Middle frontal gyrus (tissue), 1 donor: ENCODE measurements around the gene EXOC4.
"Not testable (repeated sequence)": the region's sequence is repeated elsewhere in the genome, so short reads cannot be mapped to it uniquely, and the experiment has no call there.

ENCODE experiments used
- DNase-seq: peaks from one replicate; pipeline ENCODE4 v3.0.0-alpha.2; 2015; ENCODE audit warnings: low spot score; ENCODE audit errors: extremely low spot score

The EXOC4 gene

GRCh38 chr7:134058521-134058920 is 805.6 kb downstream of the EXOC4 start:
- no peak for DNase-seq

DNA sequence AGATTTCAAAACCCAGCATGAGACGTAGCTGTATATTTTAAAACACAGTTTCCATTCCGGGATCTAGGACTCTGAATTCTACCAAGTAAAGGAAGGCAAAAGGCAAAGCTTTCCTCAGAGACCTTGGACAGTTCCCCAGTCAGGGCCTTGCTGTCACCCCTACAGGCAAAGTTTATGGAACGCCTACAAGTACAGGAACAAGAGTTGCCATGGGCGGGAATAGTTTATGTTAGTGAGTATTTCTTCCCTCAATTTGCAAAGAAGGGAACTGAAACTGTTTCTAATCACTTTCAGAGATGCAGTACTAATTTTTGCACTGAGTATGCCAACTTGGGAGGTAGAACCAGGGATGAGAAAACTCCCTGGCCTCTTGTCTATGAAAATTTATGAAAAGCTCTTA is 806.1 kb downstream of the EXOC4 start:
- DNase-seq = no peak

DNA sequence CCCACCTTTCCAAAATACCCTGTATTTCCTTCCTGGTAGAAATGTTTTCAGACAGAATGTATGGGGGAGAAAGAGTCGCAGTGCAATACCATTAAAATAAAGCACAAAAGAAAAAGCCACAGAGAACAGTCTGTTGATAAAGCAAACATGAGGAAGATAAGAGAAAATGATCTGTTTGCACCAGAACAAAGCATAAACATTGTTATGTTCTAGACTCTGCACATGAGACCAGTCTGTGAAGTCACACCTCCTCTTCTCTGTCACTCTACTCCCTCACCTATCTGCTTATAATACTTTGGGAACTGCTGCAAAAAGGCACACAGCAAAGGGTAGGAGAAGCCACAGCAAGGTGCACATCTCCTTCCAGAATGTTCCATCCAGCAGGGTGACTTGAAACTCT is 807.0 kb downstream of the EXOC4 start:
- DNase-seq = no peak

- DNase-seq = no peak
Measured at GRCh38 chr7:134060874-134061273, 808.0 kb downstream of the EXOC4 start.

GRCh38 chr7:134062460-134062859 is 809.6 kb downstream of the EXOC4 start:
- DNase-seq = no peak

GRCh38 chr7:134065415-134065814 is 812.5 kb downstream of the EXOC4 start:
- no peak for DNase-seq

GRCh38 chr7:134067164-134067563 is 814.3 kb downstream of the EXOC4 start:
- no peak for DNase-seq

DNA sequence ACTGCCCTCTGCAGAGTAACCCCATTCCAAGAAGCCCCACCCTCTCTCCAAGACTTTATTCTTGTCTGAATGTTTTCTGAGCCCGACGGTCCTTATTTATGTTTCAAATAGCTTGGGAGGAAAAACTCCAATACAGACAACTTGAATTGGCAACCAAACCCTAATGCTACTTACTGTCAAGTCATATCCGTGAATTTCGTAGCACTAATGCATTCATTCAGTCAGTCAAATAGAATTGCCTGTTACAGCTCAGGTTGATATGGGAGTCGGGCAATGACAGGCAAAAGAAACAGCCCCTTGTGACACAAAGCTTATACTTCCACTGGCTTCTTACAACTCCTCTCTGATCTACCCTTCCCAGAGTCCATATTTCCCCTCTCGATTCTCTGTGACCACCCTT is 815.8 kb downstream of the EXOC4 start:
- DNase-seq = no peak

GRCh38 chr7:134069187-134069586 is 816.3 kb downstream of the EXOC4 start:
- no peak for DNase-seq

DNA sequence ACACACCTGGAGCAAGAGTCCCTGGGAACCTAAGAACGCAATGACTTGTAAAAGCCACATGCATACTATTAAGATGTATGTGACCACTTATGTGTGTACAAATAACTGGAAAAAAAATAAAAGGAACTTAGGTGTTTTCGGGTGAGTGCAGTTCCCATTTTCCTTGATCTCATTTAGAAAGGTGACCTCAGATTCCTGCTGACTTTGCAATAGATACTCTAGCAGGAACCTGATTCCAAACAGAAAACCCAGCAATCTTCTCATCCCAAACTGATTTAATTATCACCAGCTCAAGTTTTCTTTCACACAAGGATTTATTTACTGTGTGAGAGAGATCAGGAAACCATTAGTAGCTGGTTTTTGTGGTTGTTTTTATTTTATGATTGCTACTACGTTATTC is 817.8 kb downstream of the EXOC4 start:
- DNase-seq = no peak

DNA sequence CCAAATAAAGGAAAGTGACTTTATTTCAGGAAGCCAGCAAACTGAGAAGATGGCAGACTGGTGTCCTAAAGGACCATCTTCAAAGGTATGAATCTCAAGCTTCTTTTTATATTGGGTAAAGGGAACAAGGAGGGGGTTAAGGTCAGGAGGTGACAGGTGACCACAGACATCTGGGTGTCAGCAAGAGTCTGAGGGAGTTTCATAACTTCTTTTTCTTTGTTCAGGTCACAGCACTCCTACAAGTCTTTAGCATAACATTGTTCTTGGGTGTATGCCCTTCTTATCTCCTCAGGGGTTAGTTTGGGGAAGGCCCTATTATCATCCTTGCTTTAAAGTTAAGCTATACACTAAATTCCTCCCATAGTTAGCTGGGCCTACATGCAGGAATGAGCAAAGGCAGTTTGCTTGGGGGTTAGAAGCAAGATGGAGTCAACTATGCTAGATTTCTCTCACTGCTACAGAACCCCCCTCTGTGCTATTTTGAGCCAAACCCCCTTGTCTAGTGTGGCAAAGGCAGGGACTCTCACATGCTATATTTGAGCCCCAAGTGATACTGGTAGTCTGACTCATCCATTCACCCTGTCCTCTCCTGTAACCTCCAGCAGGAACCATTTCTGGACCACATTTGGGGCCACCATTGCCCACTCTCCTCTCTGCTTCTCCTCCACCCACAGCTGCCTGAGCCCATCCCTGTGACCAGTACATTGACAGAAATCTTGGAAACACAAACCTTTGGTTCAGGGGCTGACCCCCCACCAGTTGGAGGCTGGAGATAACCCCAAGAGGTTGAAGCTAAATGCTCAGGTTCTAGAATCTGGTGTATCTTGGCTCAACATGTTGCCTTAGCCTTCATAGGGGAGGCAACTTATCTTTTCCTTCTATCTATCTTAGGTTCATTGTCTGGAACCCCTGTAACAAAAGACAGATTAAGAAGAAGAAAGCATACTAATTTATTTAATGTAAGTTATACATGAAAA is 818.8 kb downstream of the EXOC4 start:
- DNase-seq = no peak

- DNase-seq = no peak
Measured at GRCh38 chr7:134073276-134073675, 820.4 kb downstream of the EXOC4 start.

GRCh38 chr7:134075799-134076198 is 822.9 kb downstream of the EXOC4 start:
- DNase-seq = no peak

- not testable (repeated sequence) for DNase-seq
Measured at GRCh38 chr7:134077560-134077959, 824.7 kb downstream of the EXOC4 start.

DNA sequence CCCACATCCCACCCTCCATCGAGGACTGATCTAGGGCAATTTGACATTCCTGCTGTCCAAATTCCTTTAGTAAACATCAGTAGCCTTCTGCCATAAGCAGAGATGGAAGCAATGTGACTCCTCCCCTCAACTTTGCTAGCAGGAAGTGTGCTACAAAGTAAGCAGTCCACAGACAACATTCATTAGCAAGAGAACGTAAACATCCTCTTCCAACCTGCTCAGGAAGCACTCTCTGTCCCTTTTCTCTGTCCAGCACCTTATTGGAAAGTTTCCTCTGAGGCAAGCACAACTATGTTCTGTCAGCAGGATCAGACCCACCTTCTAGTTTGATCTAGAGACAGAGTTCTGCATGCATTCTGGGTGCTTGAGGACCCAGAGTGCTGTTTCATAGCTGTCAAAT is 826.1 kb downstream of the EXOC4 start:
- no peak for DNase-seq

- DNase-seq = no peak
Measured at GRCh38 chr7:134081695-134082094, 828.8 kb downstream of the EXOC4 start.

GRCh38 chr7:134083766-134084487 is 831.0 kb downstream of the EXOC4 start:
- DNase-seq = no peak

DNA sequence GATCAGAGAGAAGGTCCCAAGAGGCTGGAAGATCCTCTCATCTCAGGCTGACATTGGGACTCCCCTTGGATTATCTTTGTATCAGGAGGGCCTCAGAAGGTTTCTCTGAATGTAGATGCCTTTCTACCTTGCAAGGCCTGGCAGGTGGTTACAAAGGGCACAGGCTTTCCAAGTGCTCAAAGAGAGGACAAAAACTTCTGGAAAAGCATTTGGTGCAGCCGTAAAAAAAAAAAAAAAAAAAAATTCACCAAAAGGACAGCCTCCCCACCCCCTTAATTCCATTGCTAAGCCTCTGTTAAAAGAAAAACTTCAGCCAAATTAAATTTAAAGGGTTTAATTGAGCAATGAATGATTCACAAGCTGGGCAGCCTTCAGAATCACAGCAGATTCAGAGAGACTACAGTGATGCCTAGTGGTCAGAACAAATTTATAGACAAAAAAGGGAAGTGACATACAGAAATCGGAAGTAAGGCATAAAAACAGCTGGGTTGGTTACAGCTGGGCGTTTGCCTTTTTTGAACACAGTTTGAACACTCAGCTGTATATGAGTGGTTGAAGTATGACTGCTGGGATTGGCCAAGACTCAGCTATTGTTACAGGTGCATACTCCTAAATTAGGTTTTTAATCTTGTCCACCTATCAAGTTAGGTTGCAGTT is 831.7 kb downstream of the EXOC4 start:
- DNase-seq = no peak

DNA sequence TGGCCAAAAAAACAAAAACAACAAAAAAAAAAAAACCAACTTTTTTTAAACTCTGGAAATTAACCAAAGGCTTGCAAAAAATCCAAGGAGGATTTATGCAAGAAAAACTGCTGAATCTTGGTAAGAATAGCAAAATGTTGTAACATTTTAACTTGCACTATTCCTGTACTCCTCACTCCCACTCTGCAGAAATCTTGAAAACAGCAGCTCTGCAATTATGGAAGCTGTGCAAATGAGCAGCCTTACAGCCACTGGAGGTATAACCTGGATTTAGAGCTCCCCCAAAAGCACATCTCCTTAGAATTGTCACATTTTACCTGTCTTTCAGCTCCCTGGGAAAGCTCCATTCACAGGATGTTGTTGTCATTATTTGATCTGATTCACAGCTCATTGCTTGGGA is 832.4 kb downstream of the EXOC4 start:
- peak; percentile 31 for DNase-seq

DNA sequence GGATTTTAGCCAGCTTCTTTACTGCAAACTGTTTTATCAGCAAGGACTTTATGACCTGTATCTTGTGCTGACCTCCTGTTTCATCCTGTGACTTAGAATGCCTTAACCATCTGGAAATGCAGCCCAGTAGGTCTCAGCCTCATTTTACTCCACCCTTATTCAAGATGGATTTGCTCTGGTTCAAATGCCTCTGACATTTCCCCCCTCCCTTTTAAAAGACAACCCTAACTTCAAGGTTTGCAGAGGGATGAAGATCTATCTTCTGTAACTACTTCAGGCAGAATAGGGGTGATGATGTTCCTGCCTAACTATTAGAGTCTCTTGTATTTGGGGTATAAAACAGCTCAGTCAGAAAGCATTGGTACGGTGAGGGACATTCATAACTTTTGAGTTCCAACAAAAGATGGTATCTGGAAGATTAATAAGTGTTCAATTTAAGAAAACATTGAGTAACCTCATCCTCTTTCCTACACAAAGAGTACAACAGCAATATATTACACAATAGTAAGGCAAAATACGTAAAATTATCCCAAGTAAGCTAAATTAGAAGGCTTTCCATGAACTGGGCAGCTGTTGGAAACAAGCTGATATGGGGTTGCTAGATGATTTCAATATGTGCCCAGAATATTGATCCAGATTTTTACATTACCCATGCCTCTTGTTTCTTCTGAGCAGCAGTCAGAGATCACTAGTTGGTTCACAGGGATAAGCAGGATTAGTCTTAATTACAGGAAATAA is 834.3 kb downstream of the EXOC4 start:
- DNase-seq = no peak

DNA sequence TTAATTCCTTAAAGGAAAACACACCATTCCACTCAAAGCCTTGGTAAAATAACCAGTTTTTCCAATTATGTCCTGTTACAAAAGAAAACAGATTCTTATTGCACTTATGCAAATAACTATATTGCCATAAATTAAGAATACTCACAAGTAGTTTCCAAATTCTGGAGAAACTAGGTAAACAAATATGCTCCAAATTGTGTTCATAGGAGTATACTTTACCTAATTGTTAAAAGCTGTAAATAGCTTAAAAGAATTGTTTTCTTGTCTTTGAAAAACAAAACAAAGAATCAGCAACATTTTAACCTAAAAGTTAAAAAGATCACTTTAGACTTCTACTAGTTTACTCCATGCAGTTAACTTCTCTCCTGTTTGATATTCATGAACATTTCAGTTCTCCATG is 835.3 kb downstream of the EXOC4 start:
- no peak for DNase-seq
